Measurements from ENCODE around the gene ACTG1.

DNA sequence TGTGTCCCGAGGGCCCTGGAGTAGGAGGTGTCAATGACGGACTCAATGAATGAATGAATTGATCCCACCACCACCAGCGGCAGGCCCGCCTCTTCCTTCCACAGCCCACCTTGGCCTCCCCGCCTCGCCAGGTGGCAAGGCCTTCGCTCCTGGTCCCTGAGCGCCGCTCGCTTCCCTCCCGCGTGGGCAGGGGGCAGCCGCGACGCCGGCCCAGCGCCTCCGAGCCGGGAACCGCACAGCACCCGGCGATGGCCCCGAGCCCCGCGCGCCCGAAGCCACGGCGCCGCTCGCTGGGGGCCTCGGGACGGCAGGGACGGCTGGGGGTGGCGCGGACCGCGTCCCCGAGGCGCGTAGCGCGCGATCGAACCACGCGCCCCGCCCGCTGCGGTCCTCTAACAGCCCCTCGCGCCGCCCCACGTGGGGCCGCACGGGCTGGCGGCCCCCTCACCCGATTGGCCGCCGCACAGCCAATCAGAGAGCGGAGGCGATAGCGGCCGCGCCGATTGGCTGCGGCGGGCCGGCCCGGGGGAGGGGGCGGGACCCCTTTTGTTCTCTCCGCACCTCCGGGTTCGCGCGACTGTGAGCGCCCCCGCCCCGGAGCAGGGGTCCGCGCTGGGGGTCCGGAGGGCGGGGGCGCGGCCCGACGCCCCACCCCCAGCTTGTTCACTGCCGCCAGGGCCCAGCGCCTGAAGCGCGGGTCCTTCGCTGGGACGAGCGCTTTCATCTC lies 31.4 kb downstream of the ACTG1 start:
- TF ChIP-seq CTCF (IDR thresholded peaks at IDR 0.05) = no peak
- TF ChIP-seq POLR2A (IDR thresholded peaks at IDR 0.05) = no peak

Measured in testis (tissue), 2 donors.